GM18499 (cell line): ENCODE results near the gene ESPNL.

Source experiments
- ATAC-seq: cut with Tn5 transposase; IDR thresholded peaks from one replicate; pipeline ENCODE4 v1.9.1; 2021; ENCODE audit warnings: moderate number of reproducible peaks; ENCODE audit not compliant: insufficient read depth, unreplicated experiment

ESPNL gene

GRCh38 chr2:238077292-238077691, 22.8 kb upstream of the ESPNL start:
- no peak for ATAC-seq

- ATAC-seq: no peak
Measured at GRCh38 chr2:238079874-238080327, 20.2 kb upstream of the ESPNL start.

- ATAC-seq: no peak
Measured at GRCh38 chr2:238080518-238080917, 19.6 kb upstream of the ESPNL start.

GRCh38 chr2:238081150-238081549, 19.0 kb upstream of the ESPNL start:
- ATAC-seq: no peak

GRCh38 chr2:238081561-238081960, 18.6 kb upstream of the ESPNL start:
- ATAC-seq: no peak

GRCh38 chr2:238082151-238082550, 18.0 kb upstream of the ESPNL start:
- ATAC-seq: no peak

GRCh38 chr2:238082827-238083226, 17.3 kb upstream of the ESPNL start:
- no peak for ATAC-seq

GRCh38 chr2:238083919-238084318, 16.2 kb upstream of the ESPNL start:
- no peak for ATAC-seq

- ATAC-seq: no peak
Measured at GRCh38 chr2:238084761-238085160, 15.4 kb upstream of the ESPNL start.

GRCh38 chr2:238085899-238086298, 14.2 kb upstream of the ESPNL start:
- no peak for ATAC-seq

- no peak for ATAC-seq
Measured at GRCh38 chr2:238087211-238087610, 12.9 kb upstream of the ESPNL start.

GRCh38 chr2:238090887-238091286, 9.3 kb upstream of the ESPNL start:
- no peak for ATAC-seq

- ATAC-seq: no peak
Measured at GRCh38 chr2:238091436-238092060, 8.6 kb upstream of the ESPNL start.

- ATAC-seq: no peak
Measured at GRCh38 chr2:238092486-238093035, 7.6 kb upstream of the ESPNL start.

- ATAC-seq: no peak
Measured at GRCh38 chr2:238093181-238094140, 6.7 kb upstream of the ESPNL start.

- no peak for ATAC-seq
Measured at GRCh38 chr2:238094438-238095022, 5.6 kb upstream of the ESPNL start.

- ATAC-seq: no peak
Measured at GRCh38 chr2:238095143-238095542, 5.0 kb upstream of the ESPNL start.

- ATAC-seq: no peak
Measured at GRCh38 chr2:238096311-238097011, 3.7 kb upstream of the ESPNL start.

GRCh38 chr2:238097201-238097987, 2.7 kb upstream of the ESPNL start:
- ATAC-seq: no peak
